ENCODE results near the gene BPTF. TPM values are rescaled to one million over a fixed set of nuclear protein-coding genes. Genes with fewer than 3 reads are reported as not detected.
A peak's percentile ranks its signal among the peaks of the same experiment; 100 is the strongest.

The BPTF gene
- total RNA-seq, 2 experiments from 2014 or later: 117 to 125 TPM

- H3K36me3 Mint-ChIP-seq (ENCODE audit: low read depth): no peaks in the 10 kb centered on the region
- intact Hi-C loops (cut with DNase I, micrococcal nuclease): no loop called here
- ChIA-PET CTCF (interaction anchor here (1.2 kb wide), 1 partner anchor 13 kb away, joined by 5 read pairs; no protein-coding TSS in a partner anchor), POLR2A (interaction anchor here (1.7 kb wide), 1 partner anchor 13 kb away, joined by 4 read pairs; no protein-coding TSS in a partner anchor)
- Histone ChIP-seq H3K4me1 (ENCODE audit: insufficient read depth, low read length) (peaks cover 8% of the 10 kb centered on the region), H3K36me3 (ENCODE audit: insufficient read depth, low read length) (no peaks in the 10 kb centered on the region), H3K27ac (ENCODE audit: low read depth in 1 of 2, low read length in 2 of 2) (no peak overlapping the region), H3K27me3 (ENCODE audit: control insufficient read depth in 1 of 2, insufficient read depth in 2 of 2, low read length in 2 of 2) (no peaks in the 10 kb centered on the region), H3K4me3 (ENCODE audit: low read length) (no peak overlapping the region), H3K9me3 (ENCODE audit: control insufficient read depth in 1 of 2, insufficient read depth in 1 of 2, low read length in 2 of 2) (no peaks in the 10 kb centered on the region)
- H3K4me1 Mint-ChIP-seq (ENCODE audit: low read depth): peaks cover 6% of the 10 kb centered on the region
- TF ChIP-seq, protein P1, sequence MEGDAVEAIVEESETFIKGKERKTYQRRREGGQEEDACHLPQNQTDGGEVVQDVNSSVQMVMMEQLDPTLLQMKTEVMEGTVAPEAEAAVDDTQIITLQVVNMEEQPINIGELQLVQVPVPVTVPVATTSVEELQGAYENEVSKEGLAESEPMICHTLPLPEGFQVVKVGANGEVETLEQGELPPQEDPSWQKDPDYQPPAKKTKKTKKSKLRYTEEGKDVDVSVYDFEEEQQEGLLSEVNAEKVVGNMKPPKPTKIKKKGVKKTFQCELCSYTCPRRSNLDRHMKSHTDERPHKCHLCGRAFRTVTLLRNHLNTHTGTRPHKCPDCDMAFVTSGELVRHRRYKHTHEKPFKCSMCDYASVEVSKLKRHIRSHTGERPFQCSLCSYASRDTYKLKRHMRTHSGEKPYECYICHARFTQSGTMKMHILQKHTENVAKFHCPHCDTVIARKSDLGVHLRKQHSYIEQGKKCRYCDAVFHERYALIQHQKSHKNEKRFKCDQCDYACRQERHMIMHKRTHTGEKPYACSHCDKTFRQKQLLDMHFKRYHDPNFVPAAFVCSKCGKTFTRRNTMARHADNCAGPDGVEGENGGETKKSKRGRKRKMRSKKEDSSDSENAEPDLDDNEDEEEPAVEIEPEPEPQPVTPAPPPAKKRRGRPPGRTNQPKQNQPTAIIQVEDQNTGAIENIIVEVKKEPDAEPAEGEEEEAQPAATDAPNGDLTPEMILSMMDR (IDR thresholded peaks at IDR 0.05): no peak
- no peaks in the 10 kb centered on the region for H3K27me3 Mint-ChIP-seq
- no peak overlapping the region for H3K4me3 Mint-ChIP-seq
- H3K9me3 Mint-ChIP-seq: no peaks in the 10 kb centered on the region
- H3K27ac Mint-ChIP-seq: no peak overlapping the region
- DNase-seq: no peak
- no peak for ATAC-seq (ENCODE audit: poor library complexity)
These were observed 181.5 kb downstream of the BPTF start for GRCh38 chr17:68006797-68007196.

DNA sequence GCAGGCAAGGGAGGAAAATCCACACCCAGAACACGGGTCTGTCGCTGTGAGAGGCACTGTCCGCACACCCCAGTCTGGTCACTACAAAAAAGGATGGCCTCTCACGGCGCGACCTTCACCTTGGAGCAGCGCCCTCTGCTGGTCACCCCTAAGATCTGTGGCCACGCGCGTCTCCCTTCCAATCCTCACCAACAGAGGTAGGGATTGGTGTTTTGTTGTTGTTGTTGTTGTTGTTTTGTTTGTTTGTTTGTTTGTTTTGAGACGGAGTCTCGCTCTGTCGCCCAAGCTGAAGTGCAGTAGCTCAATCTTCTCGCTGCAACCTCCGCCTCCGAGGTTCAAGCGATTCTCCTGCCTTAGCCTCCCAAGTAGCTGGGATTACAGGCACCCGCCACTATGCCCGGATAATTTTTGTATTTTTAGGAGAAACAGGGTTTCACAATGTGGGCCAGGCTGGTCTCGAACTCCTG, 185.9 kb downstream of the BPTF start:
- peak; percentile 78 for ATAC-seq (ENCODE audit: poor library complexity)
- CTCF ChIA-PET: interaction anchor here (0.8 kb wide), 1 partner anchor 25 kb away, joined by 4 read pairs; the partner anchor contains the start of gene KPNA2
- no peaks in the 10 kb centered on the region for H3K9me3 Mint-ChIP-seq
- TF ChIP-seq, protein P1 (IDR thresholded peaks at IDR 0.05): peak; percentile 85
- H3K4me1 Mint-ChIP-seq (ENCODE audit: low read depth): peaks cover 11% of the 10 kb centered on the region
- no peaks in the 10 kb centered on the region for H3K36me3 Mint-ChIP-seq (ENCODE audit: low read depth)
- no peaks in the 10 kb centered on the region for H3K27me3 Mint-ChIP-seq
- no peaks in the 10 kb centered on the region for H3K9me3 ChIP-seq (ENCODE audit: control insufficient read depth in 1 of 2, insufficient read depth in 1 of 2, low read length in 2 of 2)
- no peak overlapping the region for H3K27ac ChIP-seq (ENCODE audit: low read depth in 1 of 2, low read length in 2 of 2)
- POLR2A ChIA-PET: no interaction called here
- peak overlapping the region; percentile 14 for H3K4me3 Mint-ChIP-seq
- no peak overlapping the region for H3K27ac Mint-ChIP-seq
- intact Hi-C loops (cut with DNase I, micrococcal nuclease): loop anchor here in 1 of 2 experiments (5.0 kb wide), 1 partner anchor 49 kb away; no protein-coding TSS in a partner anchor
- peak overlapping the region; percentile 30 for H3K4me3 ChIP-seq (ENCODE audit: low read length)
- no peaks in the 10 kb centered on the region for H3K36me3 ChIP-seq (ENCODE audit: insufficient read depth, low read length)
- no peaks in the 10 kb centered on the region for H3K27me3 ChIP-seq (ENCODE audit: control insufficient read depth in 1 of 2, insufficient read depth in 2 of 2, low read length in 2 of 2)
- DNase-seq: peak; percentile 31 to 80 (median 46)
- peaks cover 8% of the 10 kb centered on the region for H3K4me1 ChIP-seq (ENCODE audit: insufficient read depth, low read length)

DNA sequence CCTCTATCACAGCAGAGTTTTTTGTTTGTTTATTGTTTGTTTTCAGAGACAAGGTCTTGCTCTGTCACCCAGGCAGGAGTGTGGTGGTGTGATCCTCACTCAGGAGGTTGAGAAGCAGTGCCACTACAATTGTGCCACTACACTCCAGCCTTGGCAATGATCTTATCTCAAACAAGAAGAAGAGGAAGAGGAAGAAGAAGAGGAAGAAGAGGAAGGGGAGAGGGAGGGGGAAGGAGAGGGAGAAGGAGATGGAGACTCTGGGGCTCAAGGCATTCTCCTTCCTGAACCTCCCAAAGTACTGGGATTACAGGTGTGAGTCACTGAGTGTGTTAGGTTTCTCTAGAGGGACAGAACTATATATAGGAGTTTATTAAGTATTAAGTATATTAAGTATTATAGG, 188.1 kb downstream of the BPTF start:
- Histone ChIP-seq H3K9me3 (ENCODE audit: control insufficient read depth in 1 of 2, insufficient read depth in 1 of 2, low read length in 2 of 2) (no peaks in the 10 kb centered on the region), H3K4me3 (ENCODE audit: low read length) (no peak overlapping the region), H3K27ac (ENCODE audit: low read depth in 1 of 2, low read length in 2 of 2) (no peak overlapping the region), H3K27me3 (ENCODE audit: control insufficient read depth in 1 of 2, insufficient read depth in 2 of 2, low read length in 2 of 2) (no peaks in the 10 kb centered on the region), H3K4me1 (ENCODE audit: insufficient read depth, low read length) (peaks cover 8% of the 10 kb centered on the region), H3K36me3 (ENCODE audit: insufficient read depth, low read length) (no peaks in the 10 kb centered on the region)
- DNase-seq (no peak), ATAC-seq (ENCODE audit: poor library complexity) (no peak)
- Mint-ChIP-seq H3K4me3 (no peak overlapping the region), H3K4me1 (ENCODE audit: low read depth) (peaks cover 11% of the 10 kb centered on the region), H3K9me3 (no peaks in the 10 kb centered on the region), H3K27me3 (no peaks in the 10 kb centered on the region), H3K27ac (no peak overlapping the region), H3K36me3 (ENCODE audit: low read depth) (no peaks in the 10 kb centered on the region)
- TF ChIP-seq, protein P1 (IDR thresholded peaks at IDR 0.05): no peak
- intact Hi-C loops (cut with DNase I, micrococcal nuclease): loop anchor here in 1 of 2 experiments (5.0 kb wide), 1 partner anchor 51 kb away; no protein-coding TSS in a partner anchor
- POLR2A ChIA-PET: no interaction called here
- CTCF ChIA-PET: no interaction called here

Measured in CD4-positive, alpha-beta T cell (primary cell).